ENCODE measurements around the gene NPC1.

The NPC1 gene

DNA sequence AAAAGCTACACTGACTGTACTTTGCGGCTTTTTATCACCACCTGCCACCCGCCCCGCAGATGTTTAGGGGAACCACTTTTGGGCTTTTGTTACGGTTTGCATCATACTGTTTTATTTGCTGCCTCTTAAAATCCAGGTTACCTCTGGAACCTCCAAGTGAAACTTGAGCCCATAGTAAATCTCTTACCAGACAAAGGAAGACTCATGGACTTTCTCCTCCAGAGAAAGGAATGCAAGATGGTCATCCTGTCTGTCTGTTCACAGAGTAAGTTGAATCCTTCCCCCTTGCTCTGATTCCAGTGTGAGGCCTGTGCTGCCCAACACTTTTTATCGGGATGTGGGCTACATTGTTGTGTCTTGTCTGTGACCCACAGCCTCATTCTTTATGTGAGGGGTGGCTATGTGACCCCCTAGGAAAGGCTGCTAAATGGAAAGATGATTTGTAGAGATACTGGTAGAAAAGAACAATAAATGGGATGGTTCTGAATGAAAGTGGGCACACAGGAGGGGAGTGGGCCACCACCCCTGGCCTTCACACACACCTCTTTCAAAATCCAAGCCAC, 59.7 kb downstream of the NPC1 start:
- Histone ChIP-seq H3K27ac (ENCODE audit: low read depth, low read length) (no peak overlapping the region), H3K4me2 (ENCODE audit: low read length) (no peak overlapping the region), H3K27me3 (ENCODE audit: control insufficient read depth, low read length) (no peaks in the 10 kb centered on the region), H3K79me2 (ENCODE audit: control insufficient read depth, low read length) (no peaks in the 10 kb centered on the region), H3K9me2 (replicated peaks; ENCODE audit: control insufficient read depth, low read length) (no peaks in the 10 kb centered on the region), H3K9me3 (ENCODE audit: control insufficient read depth, insufficient read depth, low read length) (no peaks in the 10 kb centered on the region), H3K4me1 (ENCODE audit: control insufficient read depth, low read length) (no peaks in the 10 kb centered on the region), H3K4me3 (ENCODE audit: low read length) (no peak overlapping the region), H3F3A (ENCODE audit: control insufficient read depth, insufficient read depth) (no peaks in the 10 kb centered on the region), H4K20me1 (ENCODE audit: control insufficient read depth, insufficient read depth, low read depth, low read length) (no peaks in the 10 kb centered on the region), H3K36me3 (ENCODE audit: control insufficient read depth, low read length) (peaks cover 82% of the 10 kb centered on the region)
- no peak for TF ChIP-seq CTCF (IDR thresholded peaks at IDR 0.05; ENCODE audit: low read depth, low read length, poor library complexity, severe bottlenecking)
- TF ChIP-seq EZH2phosphoT487 (IDR thresholded peaks at IDR 0.05; ENCODE audit: borderline replicate concordance, low read length): no peak

DNA sequence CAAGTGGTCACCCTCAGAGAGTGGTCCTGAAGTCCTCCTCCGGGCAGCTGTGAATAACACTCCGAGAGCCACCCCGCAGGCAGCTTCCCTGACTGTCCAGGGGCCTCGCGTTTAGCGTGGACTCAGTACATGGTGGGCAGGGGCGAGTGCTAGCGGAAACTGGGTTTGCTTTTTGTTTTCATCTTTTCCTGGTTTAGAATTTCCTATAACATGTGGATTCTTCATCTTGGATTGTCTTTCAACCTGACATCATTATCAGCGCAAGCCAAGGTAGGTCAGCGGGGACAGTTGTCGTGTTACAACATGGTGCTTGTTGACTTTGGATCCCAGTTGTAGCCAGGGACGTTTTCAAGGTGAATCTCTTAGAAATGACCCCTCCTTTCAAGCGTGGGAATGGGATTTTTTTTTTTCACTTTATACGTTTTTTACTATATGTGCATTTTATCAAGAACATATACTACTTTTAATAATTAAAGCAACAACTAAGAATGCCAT, 62.0 kb downstream of the NPC1 start:
- no peak overlapping the region for H3K4me2 ChIP-seq (ENCODE audit: low read length)
- H3K27me3 ChIP-seq (ENCODE audit: control insufficient read depth, low read length): no peaks in the 10 kb centered on the region
- H3K27ac ChIP-seq (ENCODE audit: low read depth, low read length): no peak overlapping the region
- no peaks in the 10 kb centered on the region for H4K20me1 ChIP-seq (ENCODE audit: control insufficient read depth, insufficient read depth, low read depth, low read length)
- H3K9me2 ChIP-seq (replicated peaks; ENCODE audit: control insufficient read depth, low read length): no peaks in the 10 kb centered on the region
- no peaks in the 10 kb centered on the region for H3F3A ChIP-seq (ENCODE audit: control insufficient read depth, insufficient read depth)
- no peaks in the 10 kb centered on the region for H3K9me3 ChIP-seq (ENCODE audit: control insufficient read depth, insufficient read depth, low read length)
- no peaks in the 10 kb centered on the region for H3K4me1 ChIP-seq (ENCODE audit: control insufficient read depth, low read length)
- TF ChIP-seq CTCF (IDR thresholded peaks at IDR 0.05; ENCODE audit: low read depth, low read length, poor library complexity, severe bottlenecking): no peak
- TF ChIP-seq EZH2phosphoT487 (IDR thresholded peaks at IDR 0.05; ENCODE audit: borderline replicate concordance, low read length): no peak
- peaks cover 77% of the 10 kb centered on the region for H3K36me3 ChIP-seq (ENCODE audit: control insufficient read depth, low read length)
- H3K4me3 ChIP-seq (ENCODE audit: low read length): no peak overlapping the region
- H3K79me2 ChIP-seq (ENCODE audit: control insufficient read depth, low read length): no peaks in the 10 kb centered on the region

- Histone ChIP-seq H3F3A (ENCODE audit: control insufficient read depth, insufficient read depth) (no peaks in the 10 kb centered on the region), H3K79me2 (ENCODE audit: control insufficient read depth, low read length) (no peaks in the 10 kb centered on the region), H3K4me1 (ENCODE audit: control insufficient read depth, low read length) (no peaks in the 10 kb centered on the region), H3K4me3 (ENCODE audit: low read length) (no peak overlapping the region), H3K27me3 (ENCODE audit: control insufficient read depth, low read length) (no peaks in the 10 kb centered on the region), H3K4me2 (ENCODE audit: low read length) (no peak overlapping the region), H3K9me2 (replicated peaks; ENCODE audit: control insufficient read depth, low read length) (no peaks in the 10 kb centered on the region), H4K20me1 (ENCODE audit: control insufficient read depth, insufficient read depth, low read depth, low read length) (no peaks in the 10 kb centered on the region), H3K9me3 (ENCODE audit: control insufficient read depth, insufficient read depth, low read length) (no peaks in the 10 kb centered on the region), H3K36me3 (ENCODE audit: control insufficient read depth, low read length) (peaks cover 77% of the 10 kb centered on the region), H3K27ac (ENCODE audit: low read depth, low read length) (no peak overlapping the region)
- TF ChIP-seq CTCF (IDR thresholded peaks at IDR 0.05; ENCODE audit: low read depth, low read length, poor library complexity, severe bottlenecking) (no peak), EZH2phosphoT487 (IDR thresholded peaks at IDR 0.05; ENCODE audit: borderline replicate concordance, low read length) (no peak)
These were observed 62.7 kb downstream of the NPC1 start for GRCh38 chr18:23523429-23524212.
